Esophagus muscularis mucosa (tissue), 4 donors: ENCODE measurements around the gene CNTRL. TPM values are rescaled to one million over a fixed set of nuclear protein-coding genes. Genes with fewer than 3 reads are reported as not detected.

Experiments used
- DNase-seq: peaks from one replicate; pipeline ENCODE4 v3.0.0-alpha.2; 2017; ENCODE audit errors: extremely low spot score
- H3K27ac ChIP-seq, 4 donors: fragments of 200-600 bp; sonication (generic); replicated peaks in 1 of 4; 1 replicate in 3 of 4; 2 replicates in 1 of 4; pipeline ENCODE4 v1.5.1; 2016 to 2019; ENCODE audit warnings: mild to moderate bottlenecking in 1 of 4
- H3K27me3 ChIP-seq, 4 donors: fragments of 200-600 bp; sonication (generic); one replicate each; pipeline versions ENCODE4 v1.5.1 to v1.6.0; 2016 to 2019
- H3K36me3 ChIP-seq, 4 donors: fragments of 200-600 bp; sonication (generic); one replicate each; pipeline ENCODE4 v1.5.1; 2016 to 2019
- H3K4me1 ChIP-seq, 4 donors: fragments of 200-600 bp; sonication (generic); one replicate each; pipeline ENCODE4 v1.5.1; 2016 to 2019
- H3K4me3 ChIP-seq, 4 donors: fragments of 200-600 bp; sonication (generic); 1 replicate in 2 of 4; 2 replicates in 2 of 4; pipeline ENCODE4 v1.5.1; 2016 to 2019; ENCODE audit warnings: mild to moderate bottlenecking in 4 of 4, moderate library complexity in 1 of 4
- H3K9me3 ChIP-seq, 4 donors: fragments of 200-600 bp; sonication (generic); 1 replicate in 3 of 4; 2 replicates in 1 of 4; pipeline ENCODE4 v1.5.1; 2016 to 2019
- EP300 ChIP-seq: sonication (generic); formaldehyde crosslinking; IDR thresholded peaks from one replicate; pipeline ENCODE4 v1.6.1; 2017; ENCODE audit warnings: antibody characterized with exemption
- POLR2A ChIP-seq: fragments of 450-650 bp; IDR thresholded peaks from one replicate; pipeline ENCODE4 v1.6.1; 2017; ENCODE audit warnings: antibody characterized with exemption, moderate library complexity, mild to moderate bottlenecking, low read depth
- POLR2AphosphoS5 ChIP-seq, 2 donors: sonication (generic); formaldehyde crosslinking; IDR thresholded peaks; one replicate each; pipeline ENCODE4 v1.6.1; 2017; ENCODE audit warnings: antibody characterized with exemption in 2 of 2
- WGBS: methylation state at CpG from one replicate; pipeline ENCODE4 v1.1.5; 2018; 5-methylcytosine and 5-hydroxymethylcytosine counted together
- intact Hi-C: fragments of 100-400 bp; cut with DNase I; formaldehyde crosslinking; loops from one replicate; pipeline ENCODE4 v1.15.1; 2023
- total RNA-seq, 4 donors: library from RNA; depleted of rRNA; stranded (reverse); fragments of >200 nt; gene quantifications; one replicate each; pipeline versions ENCODE4 v1.1.0 to v1.2.1, GENCODE V29; 2016
- TF ChIP-seq, protein P1 (sequence below), 3 experiments: fragments of 200-600 bp in 2 of 3; fragments of 450-650 bp in 1 of 3; sonication (generic) in 2 of 3; IDR thresholded peaks; one replicate each; pipeline ENCODE4 v1.5.1; 2017 to 2019; ENCODE audit warnings: antibody characterized with exemption in 3 of 3, mild to moderate bottlenecking in 2 of 3, moderate library complexity in 1 of 3

The CNTRL gene
- total RNA-seq, 4 donors from 2014 or later, result 7.8 to 14.1 (median 11.2) TPM

DNA sequence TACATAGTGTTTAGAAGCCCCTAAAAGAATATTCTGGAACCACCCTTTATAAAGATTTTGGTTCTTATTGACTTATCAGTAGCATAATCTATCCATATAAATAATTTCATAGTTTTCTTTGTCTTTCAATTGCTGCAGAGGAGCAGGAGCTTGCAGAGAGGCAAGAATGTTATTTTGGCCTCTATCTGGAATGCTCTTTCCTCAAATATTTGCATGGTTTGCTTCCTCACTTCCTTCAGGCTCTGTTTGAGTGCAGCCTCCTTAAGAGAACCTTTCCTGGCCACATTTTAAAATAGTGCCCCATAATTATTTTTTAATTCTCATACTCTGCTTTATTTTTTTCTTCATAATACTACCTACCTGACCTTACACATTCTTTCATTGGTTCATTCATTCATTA is 26.1 kb upstream of the CNTRL start:
- Histone ChIP-seq H3K36me3 (peaks cover 0 to under 1% (median 0%) of the 10 kb centered on the region in 4 donors), H3K4me3 (no peak overlapping the region), H3K27me3 (no peaks in the 10 kb centered on the region), H3K9me3 (no peaks in the 10 kb centered on the region), H3K4me1 (no peaks in the 10 kb centered on the region), H3K27ac (no peak overlapping the region)
- TF ChIP-seq EP300 (no peak), POLR2AphosphoS5 (IDR thresholded peaks at IDR 0.05) (no peak), POLR2A (no peak)
- TF ChIP-seq, protein P1, sequence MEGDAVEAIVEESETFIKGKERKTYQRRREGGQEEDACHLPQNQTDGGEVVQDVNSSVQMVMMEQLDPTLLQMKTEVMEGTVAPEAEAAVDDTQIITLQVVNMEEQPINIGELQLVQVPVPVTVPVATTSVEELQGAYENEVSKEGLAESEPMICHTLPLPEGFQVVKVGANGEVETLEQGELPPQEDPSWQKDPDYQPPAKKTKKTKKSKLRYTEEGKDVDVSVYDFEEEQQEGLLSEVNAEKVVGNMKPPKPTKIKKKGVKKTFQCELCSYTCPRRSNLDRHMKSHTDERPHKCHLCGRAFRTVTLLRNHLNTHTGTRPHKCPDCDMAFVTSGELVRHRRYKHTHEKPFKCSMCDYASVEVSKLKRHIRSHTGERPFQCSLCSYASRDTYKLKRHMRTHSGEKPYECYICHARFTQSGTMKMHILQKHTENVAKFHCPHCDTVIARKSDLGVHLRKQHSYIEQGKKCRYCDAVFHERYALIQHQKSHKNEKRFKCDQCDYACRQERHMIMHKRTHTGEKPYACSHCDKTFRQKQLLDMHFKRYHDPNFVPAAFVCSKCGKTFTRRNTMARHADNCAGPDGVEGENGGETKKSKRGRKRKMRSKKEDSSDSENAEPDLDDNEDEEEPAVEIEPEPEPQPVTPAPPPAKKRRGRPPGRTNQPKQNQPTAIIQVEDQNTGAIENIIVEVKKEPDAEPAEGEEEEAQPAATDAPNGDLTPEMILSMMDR (IDR thresholded peaks at IDR 0.05), result no peak
- no peak for DNase-seq
- intact Hi-C loops, result loop anchor here (5.0 kb wide), 1 partner anchor 51 kb away; no protein-coding TSS in a partner anchor

- Histone ChIP-seq H3K27me3 (no peaks in the 10 kb centered on the region), H3K4me1 (no peaks in the 10 kb centered on the region), H3K4me3 (no peak within 1 kb of the TSS), H3K27ac (no peak within 1 kb of the TSS), H3K36me3 (peaks cover 0 to 6% (median 0%) of the 10 kb centered on the region in 4 donors), H3K9me3 (no peaks in the 10 kb centered on the region)
- DNase-seq, result no peak
- TF ChIP-seq EP300 (no peak), POLR2A (no peak), POLR2AphosphoS5 (IDR thresholded peaks at IDR 0.05) (no peak)
- TF ChIP-seq, protein P1 (IDR thresholded peaks at IDR 0.05), result no peak
- intact Hi-C loops, result no loop called here
- 83% methylated on average over 6 of the region's 6 CpGs for WGBS
These were observed 24.4 kb upstream of the CNTRL start, which contains the start of gene C5 for GRCh38 chr9:121050128-121050988. C5 (minus strand) TSS chr9:121050275; CDS start chr9:121050246, 29 bp downstream.

DNA sequence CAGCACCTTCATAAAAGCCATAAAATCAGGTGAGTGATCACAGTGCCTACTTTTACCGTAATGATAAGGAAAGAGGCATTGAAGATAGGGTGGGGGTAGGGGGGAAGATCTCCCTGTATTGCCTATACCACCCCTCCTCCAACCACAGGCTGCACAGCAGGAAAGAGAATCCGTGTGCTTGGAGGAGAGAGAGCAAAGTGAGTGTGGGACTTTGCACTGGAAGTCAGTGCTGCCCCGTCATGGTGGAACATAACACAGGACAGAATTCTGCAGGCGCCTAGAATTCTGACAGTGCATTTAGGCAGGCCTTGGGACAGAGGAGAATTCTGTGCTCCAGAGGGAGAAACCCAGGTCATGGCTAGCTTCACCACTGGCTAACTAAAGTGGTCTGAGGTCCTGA is 21.2 kb upstream of the CNTRL start:
- intact Hi-C loops, result no loop called here
- 63% methylated on average over 4 of the region's 4 CpGs for WGBS
- H3K36me3 ChIP-seq, result peaks cover 0 to 9% (median 0%) of the 10 kb centered on the region in 4 donors

DNA sequence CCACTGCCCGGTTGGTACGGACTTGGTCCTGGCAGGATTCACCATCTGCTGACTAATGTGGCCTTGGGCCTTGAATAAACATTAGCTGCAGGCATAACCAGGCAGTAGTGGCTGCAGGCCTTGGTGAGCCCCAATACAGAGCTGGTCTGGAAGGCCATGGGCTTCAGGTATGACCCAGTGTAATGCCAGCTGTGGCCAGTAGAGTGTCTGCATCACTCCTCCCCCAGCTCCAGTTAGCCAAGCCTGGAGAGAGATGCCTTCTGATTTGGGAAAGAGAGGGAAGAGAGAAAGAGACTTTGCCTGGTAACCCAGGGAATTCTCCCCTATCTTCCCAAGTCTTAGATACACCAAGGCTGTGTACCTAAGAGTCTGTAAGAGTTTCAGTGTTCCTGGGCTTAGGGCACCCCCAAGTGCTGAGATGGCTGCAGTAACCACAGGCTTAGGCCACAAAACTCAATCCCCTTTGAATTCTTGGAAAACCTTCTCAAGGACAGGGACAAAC is 19.1 kb upstream of the CNTRL start:
- H3K27me3 ChIP-seq, result no peaks in the 10 kb centered on the region
- H3K9me3 ChIP-seq, result peaks cover 0 to 9% (median 0%) of the 10 kb centered on the region in 4 donors
- peaks cover 0 to 7% (median 2%) of the 10 kb centered on the region in 4 donors for H3K4me1 ChIP-seq
- 90% methylated on average over 2 of the region's 2 CpGs for WGBS
- no peak overlapping the region for H3K4me3 ChIP-seq
- no peak for DNase-seq
- H3K27ac ChIP-seq, result no peak overlapping the region
- intact Hi-C loops, result loop anchor here (5.0 kb wide), 1 partner anchor 73 kb away; no protein-coding TSS in a partner anchor
- TF ChIP-seq EP300 (no peak), POLR2AphosphoS5 (IDR thresholded peaks at IDR 0.05) (no peak)
- TF ChIP-seq, protein P1 (IDR thresholded peaks at IDR 0.05), result peak in 1 of 3 experiments; percentile 22
- peaks cover 0 to 9% (median 0%) of the 10 kb centered on the region in 4 donors for H3K36me3 ChIP-seq

More for the DNA sequence above, 21.2 kb upstream of the CNTRL start:
- no peak for TF ChIP-seq EP300
- TF ChIP-seq, protein P1 (IDR thresholded peaks at IDR 0.05), result no peak
- TF ChIP-seq POLR2A, result no peak
- TF ChIP-seq POLR2AphosphoS5 (IDR thresholded peaks at IDR 0.05), result no peak
- Histone ChIP-seq H3K27me3 (no peaks in the 10 kb centered on the region), H3K4me3 (no peak overlapping the region), H3K27ac (no peak overlapping the region), H3K4me1 (no peaks in the 10 kb centered on the region), H3K9me3 (peaks cover 0 to 9% (median 0%) of the 10 kb centered on the region in 4 donors)
- DNase-seq, result no peak
